ENCODE measurements around the gene ILDR1. TPM values are rescaled to one million over a fixed set of nuclear protein-coding genes. Genes with fewer than 3 reads are reported as not detected.
A peak's percentile ranks its signal among the peaks of the same experiment; 100 is the strongest.

ILDR1 gene
- total RNA-seq, 2 experiments from 2014 or later, result 1.1 to 2.5 TPM

DNA sequence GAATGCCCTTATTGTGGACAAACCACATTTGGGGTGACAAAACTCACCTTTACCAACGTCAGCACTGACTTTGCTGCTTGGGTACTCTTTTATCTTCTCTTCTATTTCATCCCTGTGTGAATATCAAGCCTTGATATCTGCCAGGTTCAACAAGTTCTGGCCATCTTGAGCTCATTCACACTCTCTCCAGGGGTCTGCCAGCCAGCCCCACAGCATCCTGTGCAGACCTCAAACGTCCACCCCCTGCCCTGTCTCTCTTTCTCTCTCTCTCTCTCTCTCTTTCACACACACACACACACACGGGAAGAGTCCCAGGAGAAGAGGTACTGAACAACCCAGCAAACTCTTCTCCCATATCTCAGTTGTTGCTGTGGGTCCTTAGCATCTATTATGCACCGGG lies 10.7 kb downstream of the ILDR1 start:
- no peak overlapping the region for H3K4me3 ChIP-seq (ENCODE audit: low read depth, low read length, poor library complexity, severe bottlenecking)
- H4K20me1 ChIP-seq (ENCODE audit: insufficient read depth, low read length), result no peaks in the 10 kb centered on the region
- ChIA-PET POLR2A (interaction anchor here (0.7 to 5.2 kb wide), 5 partner anchors 11 to 66 kb away, joined by 3 to 47 read pairs (median 4); partner anchors contain the start of genes CD86 and ILDR1), CTCF (ENCODE audit: unreplicated experiment) (interaction anchor here (1.2 to 1.5 kb wide), 2 partner anchors 9 to 16 kb away, joined by 4 to 5 read pairs; no protein-coding TSS in a partner anchor)
- peaks cover 14% of the 10 kb centered on the region; the same call in 1 of the 2 replicates for H3K36me3 ChIP-seq (ENCODE audit: insufficient read depth, low read length)
- H3K27ac ChIP-seq (ENCODE audit: low read depth, low read length, poor library complexity, severe bottlenecking), result no peak overlapping the region
- peaks cover 57% of the 10 kb centered on the region for H3K4me1 ChIP-seq (ENCODE audit: insufficient read depth, low read length, poor library complexity, severe bottlenecking)
- TF ChIP-seq, protein P1, sequence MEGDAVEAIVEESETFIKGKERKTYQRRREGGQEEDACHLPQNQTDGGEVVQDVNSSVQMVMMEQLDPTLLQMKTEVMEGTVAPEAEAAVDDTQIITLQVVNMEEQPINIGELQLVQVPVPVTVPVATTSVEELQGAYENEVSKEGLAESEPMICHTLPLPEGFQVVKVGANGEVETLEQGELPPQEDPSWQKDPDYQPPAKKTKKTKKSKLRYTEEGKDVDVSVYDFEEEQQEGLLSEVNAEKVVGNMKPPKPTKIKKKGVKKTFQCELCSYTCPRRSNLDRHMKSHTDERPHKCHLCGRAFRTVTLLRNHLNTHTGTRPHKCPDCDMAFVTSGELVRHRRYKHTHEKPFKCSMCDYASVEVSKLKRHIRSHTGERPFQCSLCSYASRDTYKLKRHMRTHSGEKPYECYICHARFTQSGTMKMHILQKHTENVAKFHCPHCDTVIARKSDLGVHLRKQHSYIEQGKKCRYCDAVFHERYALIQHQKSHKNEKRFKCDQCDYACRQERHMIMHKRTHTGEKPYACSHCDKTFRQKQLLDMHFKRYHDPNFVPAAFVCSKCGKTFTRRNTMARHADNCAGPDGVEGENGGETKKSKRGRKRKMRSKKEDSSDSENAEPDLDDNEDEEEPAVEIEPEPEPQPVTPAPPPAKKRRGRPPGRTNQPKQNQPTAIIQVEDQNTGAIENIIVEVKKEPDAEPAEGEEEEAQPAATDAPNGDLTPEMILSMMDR (conservative IDR thresholded peaks at IDR 0.05; ENCODE audit: low read length), result no peak
- no peak for TF ChIP-seq EZH2phosphoT487 (IDR thresholded peaks at IDR 0.05; ENCODE audit: borderline replicate concordance, low read depth, low read length)
- H3K79me2 ChIP-seq (ENCODE audit: insufficient read depth, low read depth, low read length), result no peaks in the 10 kb centered on the region
- H3K9me2 ChIP-seq (ENCODE audit: insufficient read depth, low read length), result no peaks in the 10 kb centered on the region
- no peaks in the 10 kb centered on the region for H3K9me3 ChIP-seq (ENCODE audit: low read length)
- BruUV-seq (replicated peaks), result no TSS peak
- peak overlapping the region; percentile 47 for H3K4me2 ChIP-seq (ENCODE audit: low read length)
- DNase-seq (ENCODE audit: low spot score), result no peak
- intact Hi-C loops (cut with micrococcal nuclease; ENCODE audit: unreplicated experiment), result no loop called here
- H2AFZ ChIP-seq (ENCODE audit: low read length), result no peak overlapping the region

DNA sequence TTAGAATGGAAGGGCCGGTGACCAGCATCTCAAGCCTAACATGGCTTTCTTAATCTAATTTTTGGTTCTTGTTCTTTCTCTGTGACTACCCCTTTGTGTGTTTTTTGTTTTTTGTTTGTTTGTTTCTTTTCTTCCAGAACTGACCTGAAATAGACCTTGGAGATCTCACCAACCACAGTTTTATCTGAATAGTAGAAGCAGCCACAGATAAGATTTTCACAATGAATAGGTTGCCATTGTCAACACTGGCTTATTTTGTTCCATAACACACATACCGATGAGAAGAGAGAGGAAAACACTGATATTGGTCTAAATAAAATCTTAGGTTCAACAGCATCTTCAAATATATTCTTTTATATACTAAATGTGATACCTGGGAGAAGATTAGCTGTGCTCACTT lies 11.5 kb downstream of the ILDR1 start:
- TF ChIP-seq, protein P1 (conservative IDR thresholded peaks at IDR 0.05; ENCODE audit: low read length), result no peak
- no peak for TF ChIP-seq EZH2phosphoT487 (IDR thresholded peaks at IDR 0.05; ENCODE audit: borderline replicate concordance, low read depth, low read length)

DNA sequence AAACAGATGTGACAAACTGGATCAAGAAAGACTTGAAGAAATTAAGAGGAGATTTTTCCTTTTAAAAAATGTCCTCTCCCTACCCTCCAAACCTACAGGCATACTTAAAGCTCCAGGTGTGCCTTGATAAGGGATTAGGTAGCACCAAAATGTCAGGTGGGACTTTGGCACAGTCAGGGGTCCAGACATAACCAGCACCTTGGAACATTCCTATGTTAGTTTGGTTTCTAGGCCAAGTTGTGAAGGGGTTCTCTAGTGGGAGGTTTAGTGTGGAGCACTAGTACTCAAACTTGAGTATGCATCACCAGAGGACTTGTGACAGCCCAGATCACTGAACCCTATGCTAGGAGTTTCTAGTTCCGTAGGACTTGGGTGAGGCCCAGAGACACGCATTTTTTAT lies 13.9 kb downstream of the ILDR1 start:
- Histone ChIP-seq H3K4me2 (ENCODE audit: low read length) (no peak overlapping the region), H3K79me2 (ENCODE audit: insufficient read depth, low read depth, low read length) (no peaks in the 10 kb centered on the region), H3K9me3 (ENCODE audit: low read length) (no peaks in the 10 kb centered on the region), H3K4me1 (ENCODE audit: insufficient read depth, low read length, poor library complexity, severe bottlenecking) (peaks cover 55% of the 10 kb centered on the region), H3K27ac (ENCODE audit: low read depth, low read length, poor library complexity, severe bottlenecking) (no peak overlapping the region), H3K4me3 (ENCODE audit: low read depth, low read length, poor library complexity, severe bottlenecking) (no peak overlapping the region), H3K36me3 (ENCODE audit: insufficient read depth, low read length) (no peaks in the 10 kb centered on the region), H4K20me1 (ENCODE audit: insufficient read depth, low read length) (no peaks in the 10 kb centered on the region), H2AFZ (ENCODE audit: low read length) (no peak overlapping the region), H3K9me2 (ENCODE audit: insufficient read depth, low read length) (no peaks in the 10 kb centered on the region)
- TF ChIP-seq, protein P1 (conservative IDR thresholded peaks at IDR 0.05; ENCODE audit: low read length), result no peak
- TF ChIP-seq EZH2phosphoT487 (IDR thresholded peaks at IDR 0.05; ENCODE audit: borderline replicate concordance, low read depth, low read length), result no peak
- no TSS peak for BruUV-seq (replicated peaks)
- intact Hi-C loops (cut with micrococcal nuclease; ENCODE audit: unreplicated experiment), result no loop called here
- DNase-seq (ENCODE audit: low spot score), result no peak
- ChIA-PET POLR2A (interaction anchor here (0.7 to 2.0 kb wide), 3 partner anchors 11 to 43 kb away, joined by 3 to 6 read pairs (median 4); no protein-coding TSS in a partner anchor), CTCF (ENCODE audit: unreplicated experiment) (no interaction called here)

More for the DNA sequence above, 11.5 kb downstream of the ILDR1 start:
- BruUV-seq (replicated peaks), result no TSS peak
- CTCF ChIA-PET (ENCODE audit: unreplicated experiment), result interaction anchor here (1.2 to 1.5 kb wide), 2 partner anchors 10 to 15 kb away, joined by 4 to 5 read pairs; no protein-coding TSS in a partner anchor
- Histone ChIP-seq H3K4me2 (ENCODE audit: low read length) (no peak overlapping the region), H3K4me1 (ENCODE audit: insufficient read depth, low read length, poor library complexity, severe bottlenecking) (peaks cover 57% of the 10 kb centered on the region), H4K20me1 (ENCODE audit: insufficient read depth, low read length) (no peaks in the 10 kb centered on the region), H3K27ac (ENCODE audit: low read depth, low read length, poor library complexity, severe bottlenecking) (no peak overlapping the region), H3K36me3 (ENCODE audit: insufficient read depth, low read length) (peaks cover 7% of the 10 kb centered on the region; the same call in 1 of the 2 replicates), H3K79me2 (ENCODE audit: insufficient read depth, low read depth, low read length) (no peaks in the 10 kb centered on the region), H3K4me3 (ENCODE audit: low read depth, low read length, poor library complexity, severe bottlenecking) (no peak overlapping the region), H2AFZ (ENCODE audit: low read length) (no peak overlapping the region), H3K9me3 (ENCODE audit: low read length) (no peaks in the 10 kb centered on the region), H3K9me2 (ENCODE audit: insufficient read depth, low read length) (no peaks in the 10 kb centered on the region)
- intact Hi-C loops (cut with micrococcal nuclease; ENCODE audit: unreplicated experiment), result no loop called here
- DNase-seq (ENCODE audit: low spot score), result no peak
- POLR2A ChIA-PET, result interaction anchor here (1.2 to 5.2 kb wide), 3 partner anchors 12 to 54 kb away, joined by 4 to 47 read pairs (median 11); partner anchors contain the start of genes CD86 and ILDR1
